HepG2 (cell line): Measurements from ENCODE around the gene SLC9A8. TPM values are rescaled to one million over a fixed set of nuclear protein-coding genes. Genes with fewer than 3 reads are reported as not detected.
A peak's percentile ranks its signal among the peaks of the same experiment; 100 is the strongest.

Experiments
- DPF2 ChIP-seq: sonication (generic); formaldehyde crosslinking; IDR thresholded peaks from 2 replicates; pipeline ENCODE4 v1.4.0; 2020; ENCODE audit warnings: mild to moderate bottlenecking, low read depth, missing genetic modification reagents, borderline replicate concordance
- FOXP1 ChIP-seq, 2 experiments: fragments of 450-650 bp in 1 of 2; IDR thresholded peaks; 2 replicates each; pipeline ENCODE4 v1.6.1; 2017 to 2018; ENCODE audit warnings: antibody characterized with exemption in 1 of 2
- HOMEZ ChIP-seq: IDR thresholded peaks from 2 replicates; pipeline ENCODE4 v1.6.1; 2016; ENCODE audit warnings: low read depth
- KDM6A ChIP-seq: IDR thresholded peaks from 2 replicates; pipeline ENCODE4 v1.6.1; 2016; ENCODE audit warnings: low read depth
- LCORL ChIP-seq, 2 experiments: fragments of 450-650 bp in 1 of 2; sonication (generic) in 1 of 2; formaldehyde crosslinking in 1 of 2; IDR thresholded peaks; 2 replicates each; pipeline versions ENCODE4 v1.5.0 to v1.6.1; 2017 to 2020; ENCODE audit warnings: antibody characterized with exemption in 1 of 2, missing genetic modification reagents in 1 of 2
- NR1H2 ChIP-seq: sonication (generic); formaldehyde crosslinking; IDR thresholded peaks from 2 replicates; pipeline ENCODE4 v1.8.1; 2022; ENCODE audit warnings: low read depth, missing genetic modification reagents, borderline replicate concordance
- NR2F2 ChIP-seq: IDR thresholded peaks from 2 replicates; pipeline ENCODE4 v1.6.1; 2012; ENCODE audit warnings: low read depth, inconsistent platforms, borderline replicate concordance
- NR2F6 ChIP-seq, 2 experiments: IDR thresholded peaks; 2 replicates each; pipeline ENCODE4 v1.6.1; 2016; ENCODE audit warnings: antibody characterized with exemption in 1 of 2, mild to moderate bottlenecking in 1 of 2
- PHF21A ChIP-seq: sonication (generic); formaldehyde crosslinking; IDR thresholded peaks from 2 replicates; pipeline ENCODE4 v1.5.0; 2020; ENCODE audit warnings: mild to moderate bottlenecking, missing genetic modification reagents
- POGZ ChIP-seq: sonication (generic); formaldehyde crosslinking; IDR thresholded peaks from 2 replicates; pipeline ENCODE4 v1.4.0; 2020; ENCODE audit warnings: mild to moderate bottlenecking, missing genetic modification reagents
- RARG ChIP-seq: sonication (generic); formaldehyde crosslinking; IDR thresholded peaks from 2 replicates; pipeline ENCODE4 v1.4.0; 2020; ENCODE audit warnings: low read depth, mild to moderate bottlenecking, missing genetic modification reagents
- RXRB ChIP-seq: IDR thresholded peaks from 2 replicates; pipeline ENCODE4 v1.6.1; 2016; ENCODE audit warnings: borderline replicate concordance, missing genetic modification reagents, missing compliant biosample characterization
- SP4 ChIP-seq: sonication (generic); formaldehyde crosslinking; IDR thresholded peaks from 2 replicates; pipeline ENCODE4 v1.8.1; 2023; ENCODE audit warnings: mild to moderate bottlenecking, missing genetic modification reagents
- TARDBP ChIP-seq: sonication (generic); formaldehyde crosslinking; IDR thresholded peaks from 2 replicates; pipeline ENCODE4 v1.8.0; 2022; ENCODE audit warnings: mild to moderate bottlenecking, missing genetic modification reagents
- ZNF17 ChIP-seq: sonication (generic); formaldehyde crosslinking; IDR thresholded peaks from 2 replicates; pipeline ENCODE4 v1.5.0; 2020; ENCODE audit warnings: mild to moderate bottlenecking, missing genetic modification reagents
- ZNF234 ChIP-seq: sonication (generic); formaldehyde crosslinking; conservative IDR thresholded peaks from 2 replicates; pipeline ENCODE4 v1.5.1; 2020; ENCODE audit warnings: mild to moderate bottlenecking, missing genetic modification reagents
- ZNF407 ChIP-seq: sonication (generic); formaldehyde crosslinking; IDR thresholded peaks from one replicate; pipeline ENCODE4 v1.5.1; 2020; ENCODE audit warnings: mild to moderate bottlenecking, missing genetic modification reagents; ENCODE audit errors: not compliant biosample characterization
- ZNF543 ChIP-seq: sonication (generic); formaldehyde crosslinking; IDR thresholded peaks from 2 replicates; pipeline ENCODE4 v1.4.0; 2020; ENCODE audit warnings: mild to moderate bottlenecking, missing genetic modification reagents
- ZNF563 ChIP-seq: sonication (generic); formaldehyde crosslinking; IDR thresholded peaks from 2 replicates; pipeline ENCODE4 v1.8.0; 2022; ENCODE audit warnings: mild to moderate bottlenecking, moderate library complexity, missing genetic modification reagents
- ZSCAN29 ChIP-seq: sonication (generic); formaldehyde crosslinking; conservative IDR thresholded peaks from 2 replicates; pipeline ENCODE4 v1.4.0; 2020; ENCODE audit warnings: mild to moderate bottlenecking, missing genetic modification reagents
- polyA plus RNA-seq, 8 experiments: library from polyadenylated mRNA; depleted of rRNA in 3 of 8; stranded (reverse) in 7 of 8; unstranded in 1 of 8; fragments of >200 nt; fragmentation: Illumina TruSeq in 4 of 8; extraction: Trizol in 4 of 8; gene quantifications; 2 replicates each; pipeline versions ENCODE4 v1.2.1 to v1.2.3, GENCODE V29; 2011 to 2016; ENCODE audit warnings: low read depth in 4 of 8, missing spikeins in 1 of 8, mixed read lengths in 1 of 8; ENCODE audit not compliant: insufficient read depth in 1 of 8
- total RNA-seq, 5 experiments: library from RNA; depleted of rRNA; stranded (reverse); fragments of >200 nt; fragmentation: Illumina TruSeq; extraction: Trizol; gene quantifications; 2 replicates each; pipeline ENCODE4 v1.2.3, GENCODE V29; 2016; ENCODE audit warnings: low read depth in 1 of 5

Gene SLC9A8
- total and polyA plus RNA-seq, 2 of the 13 experiments (the other 11 are each of a cell fraction or from before 2014, with no cell fraction given) = 4.1 to 7.4 TPM

- TF ChIP-seq SP4 (CRISPR knock-in tag) = peak; percentile 7; the same call in 1 of the 2 replicates
- TF ChIP-seq DPF2 (CRISPR knock-in tag) = peak; percentile 61; the same call in 1 of the 2 replicates
- peak; percentile 42; the same call in 1 of the 2 replicates for TF ChIP-seq KDM6A (CRISPR knock-in tag)
- peak; percentile 59 for TF ChIP-seq NR2F6 (IDR thresholded peaks at IDR 0.05)
- peak; percentile 34; the same call in 1 of the 2 replicates for TF ChIP-seq NR2F6 (CRISPR knock-in tag; IDR thresholded peaks at IDR 0.05)
- TF ChIP-seq POGZ (CRISPR knock-in tag) = peak; percentile 95
- TF ChIP-seq RXRB (CRISPR knock-in tag) = peak; percentile 31; the same call in 1 of the 2 replicates
- 0 out of 2 replicates have a peak, but pooled peaks have one; percentile 54 for TF ChIP-seq ZNF17 (CRISPR knock-in tag)
- peak; percentile 28; the same call in 1 of the 2 replicates for TF ChIP-seq TARDBP (CRISPR knock-in tag)
- no peak for TF ChIP-seq RARG (CRISPR knock-in tag)
- TF ChIP-seq HOMEZ (CRISPR knock-in tag) = peak; percentile 59; the same call in 1 of the 2 replicates
- TF ChIP-seq NR2F2 = peak; percentile 65
- peak; percentile 56; the same call in 1 of the 2 replicates for TF ChIP-seq ZNF543 (CRISPR knock-in tag)
- 0 out of 2 replicates have a peak, but pooled peaks have one; percentile 73 for TF ChIP-seq ZNF563 (CRISPR knock-in tag)
- TF ChIP-seq ZNF234 (CRISPR knock-in tag) = no peak
- 0 out of 2 replicates have a peak, but pooled peaks have one; percentile 16 for TF ChIP-seq PHF21A (CRISPR knock-in tag)
- no peak for TF ChIP-seq NR1H2 (CRISPR knock-in tag)
- TF ChIP-seq ZNF407 (CRISPR knock-in tag) = peak; percentile 22
- TF ChIP-seq FOXP1 (IDR thresholded peaks at IDR 0.05) = no peak
- 0 out of 2 replicates have a peak, but pooled peaks have one; percentile 35 for TF ChIP-seq FOXP1 (CRISPR knock-in tag; IDR thresholded peaks at IDR 0.05)
- no peak for TF ChIP-seq LCORL (IDR thresholded peaks at IDR 0.05)
- TF ChIP-seq LCORL (CRISPR knock-in tag; IDR thresholded peaks at IDR 0.05) = peak; percentile 61; the same call in 1 of the 2 replicates
- 0 out of 2 replicates have a peak, but pooled peaks have one; percentile 19 for TF ChIP-seq ZSCAN29 (CRISPR knock-in tag)
Measured at GRCh38 chr20:49831022-49831769, 18.6 kb downstream of the SLC9A8 start (continued).
